Activated T-helper 2 cell treated with anti-CD3 and anti-CD28 coated beads, Interferon-gamma antibody, Interleukin-2, Interleukin-4, amounts not matched to agents 10 μg/mL and 5 μg/mL and 100 μg/mL, durations not matched to agents 14 hours and 24 hours and 36 hours (primary cell): ENCODE results near the gene MT1B. TPM values are rescaled to one million over a fixed set of nuclear protein-coding genes. Genes with fewer than 3 reads are reported as not detected.

ENCODE experiments used
- DNase-seq: peaks from one replicate; pipeline ENCODE4 v3.0.0; 2021; ENCODE audit warnings: low spot score
- H3K27ac Mint-ChIP-seq: one replicate; pipeline ENCODE4 v1.8.0; 2021; ENCODE audit warnings: mixed read lengths
- H3K27me3 Mint-ChIP-seq: one replicate; pipeline ENCODE4 v1.8.0; 2021; ENCODE audit warnings: low read depth, mixed read lengths
- H3K36me3 Mint-ChIP-seq: one replicate; pipeline ENCODE4 v1.8.0; 2021; ENCODE audit warnings: low read depth, mixed read lengths
- H3K4me1 Mint-ChIP-seq: one replicate; pipeline ENCODE4 v1.8.0; 2021; ENCODE audit warnings: low read depth, mixed read lengths
- H3K4me3 Mint-ChIP-seq: one replicate; pipeline ENCODE4 v1.8.0; 2021; ENCODE audit warnings: low read depth, mild to moderate bottlenecking, moderate library complexity, mixed read lengths
- H3K9me3 Mint-ChIP-seq: one replicate; pipeline ENCODE4 v1.8.0; 2021; ENCODE audit warnings: mixed read lengths
- intact Hi-C: fragments of 100-400 bp; cut with micrococcal nuclease; formaldehyde crosslinking; loops from one replicate; pipeline ENCODE4 v1.15.1; 2023
- total RNA-seq: library from RNA; stranded (reverse); gene quantifications from 2 replicates; pipeline ENCODE4 v1.2.3, GENCODE V29; 2022

Gene MT1B
- total RNA-seq, 1 donor from 2014 or later, result not detected

DNA sequence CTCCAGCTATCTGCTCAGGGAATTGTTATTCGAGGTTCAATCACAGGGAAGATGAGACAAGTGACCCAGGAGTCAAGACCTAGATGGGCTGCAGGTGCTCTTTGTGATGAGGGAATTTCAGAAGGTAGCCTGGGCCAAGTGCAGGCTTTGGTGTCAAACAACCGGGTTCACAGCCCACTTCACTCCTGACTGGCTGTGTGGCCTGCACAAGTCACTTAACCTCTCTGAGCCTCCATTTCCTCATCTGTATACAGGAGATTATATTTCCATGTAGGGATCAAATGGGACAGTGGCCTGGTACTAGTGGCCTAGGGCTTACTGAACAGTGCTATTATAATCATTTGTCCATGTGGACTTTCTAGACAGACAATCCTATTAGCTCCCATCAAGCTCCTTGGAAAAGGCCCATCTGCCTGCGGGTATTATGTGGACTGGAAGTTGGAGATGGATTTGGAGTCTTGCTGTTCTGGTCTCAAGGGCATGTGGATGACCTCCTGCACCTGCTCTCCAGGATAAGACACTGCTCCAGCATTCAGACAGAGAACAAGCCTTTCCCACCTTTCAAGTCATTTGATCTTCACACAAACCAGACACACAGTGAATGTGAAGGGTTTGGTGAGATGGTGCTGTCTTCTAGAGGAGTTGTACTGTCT lies 27.5 kb downstream of the MT1B start:
- Mint-ChIP-seq H3K9me3 (no peaks in the 10 kb centered on the region), H3K27me3 (peaks cover 7% of the 10 kb centered on the region), H3K4me3 (no peak overlapping the region), H3K4me1 (peaks cover 34% of the 10 kb centered on the region), H3K27ac (no peak overlapping the region), H3K36me3 (no peaks in the 10 kb centered on the region)
- no peak for DNase-seq
- intact Hi-C loops, result no loop called here

DNA sequence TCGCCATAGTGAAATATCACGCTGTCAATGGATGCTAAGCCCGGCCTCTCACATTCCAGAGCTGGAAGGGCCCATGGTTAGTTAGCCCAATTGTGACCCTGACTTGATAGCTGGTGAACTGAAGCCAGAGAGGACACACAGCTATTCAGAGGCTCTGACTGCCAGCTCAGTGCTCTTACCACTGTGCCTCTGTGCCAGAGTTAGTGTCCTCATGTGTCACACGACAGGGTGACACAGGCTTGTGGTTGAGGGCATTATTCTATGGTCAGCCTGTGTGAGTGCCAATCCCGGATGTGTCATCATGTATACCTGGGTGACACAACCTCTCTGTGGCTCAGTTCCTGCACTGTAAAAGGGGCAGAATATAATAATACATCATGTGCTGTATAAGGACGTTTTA lies 28.1 kb downstream of the MT1B start:
- H3K4me3 Mint-ChIP-seq, result no peak overlapping the region
- H3K27me3 Mint-ChIP-seq, result peaks cover 5% of the 10 kb centered on the region
- no peak for DNase-seq
- H3K27ac Mint-ChIP-seq, result no peak overlapping the region
- peaks cover 32% of the 10 kb centered on the region for H3K4me1 Mint-ChIP-seq
- no peaks in the 10 kb centered on the region for H3K9me3 Mint-ChIP-seq
- intact Hi-C loops, result loop anchor here (5.0 kb wide), 2 partner anchors 38 to 228 kb away; partner anchors contain the start of genes NUDT21 and OGFOD1
- no peaks in the 10 kb centered on the region for H3K36me3 Mint-ChIP-seq

DNA sequence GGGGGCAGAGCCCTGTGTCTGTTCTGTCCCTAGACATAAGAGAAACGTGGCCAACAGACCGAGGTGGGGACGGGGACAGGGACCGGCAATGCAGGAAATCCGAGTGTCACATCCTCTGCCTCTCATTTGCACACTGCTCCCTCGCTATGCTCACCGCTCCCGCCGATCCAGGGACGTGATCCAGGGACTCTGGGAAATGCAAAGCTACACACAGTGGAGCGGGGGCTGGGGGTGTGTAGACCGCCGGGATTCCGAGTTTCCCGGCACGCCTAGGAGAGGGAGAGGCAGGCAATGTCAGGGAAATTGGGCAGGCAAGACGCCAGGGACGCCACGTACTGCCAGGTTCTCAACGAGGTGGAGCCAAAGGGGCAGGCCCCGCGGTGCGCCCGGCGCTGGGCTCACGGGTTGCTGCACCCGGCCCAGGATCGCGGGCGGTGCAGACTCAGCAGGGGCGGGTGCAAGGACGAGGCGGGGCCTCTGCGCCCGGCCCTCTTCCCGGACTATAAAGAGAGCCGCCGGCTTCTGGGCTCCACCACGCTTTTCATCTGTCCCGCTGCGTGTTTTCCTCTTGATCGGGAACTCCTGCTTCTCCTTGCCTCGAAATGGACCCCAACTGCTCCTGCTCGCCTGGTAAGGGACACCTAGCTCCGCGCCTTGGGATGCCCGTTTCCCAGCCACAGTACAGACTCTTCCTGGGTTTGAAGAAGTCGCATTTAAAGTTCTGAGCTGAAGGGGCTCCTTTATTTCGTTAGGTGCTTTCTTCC lies 30.4 kb downstream of the MT1B start, which contains the start of gene MT1X:
Gene MT1X, plus strand, starts transcription at position 532 of the 764 bp plus-strand sequence. Its CDS starts 71 bp downstream, at position 603.
- peak within 1 kb of the TSS; percentile 94 for H3K4me3 Mint-ChIP-seq
- peaks cover 24% of the 10 kb centered on the region for H3K4me1 Mint-ChIP-seq
- H3K27me3 Mint-ChIP-seq, result no peaks in the 10 kb centered on the region

DNA sequence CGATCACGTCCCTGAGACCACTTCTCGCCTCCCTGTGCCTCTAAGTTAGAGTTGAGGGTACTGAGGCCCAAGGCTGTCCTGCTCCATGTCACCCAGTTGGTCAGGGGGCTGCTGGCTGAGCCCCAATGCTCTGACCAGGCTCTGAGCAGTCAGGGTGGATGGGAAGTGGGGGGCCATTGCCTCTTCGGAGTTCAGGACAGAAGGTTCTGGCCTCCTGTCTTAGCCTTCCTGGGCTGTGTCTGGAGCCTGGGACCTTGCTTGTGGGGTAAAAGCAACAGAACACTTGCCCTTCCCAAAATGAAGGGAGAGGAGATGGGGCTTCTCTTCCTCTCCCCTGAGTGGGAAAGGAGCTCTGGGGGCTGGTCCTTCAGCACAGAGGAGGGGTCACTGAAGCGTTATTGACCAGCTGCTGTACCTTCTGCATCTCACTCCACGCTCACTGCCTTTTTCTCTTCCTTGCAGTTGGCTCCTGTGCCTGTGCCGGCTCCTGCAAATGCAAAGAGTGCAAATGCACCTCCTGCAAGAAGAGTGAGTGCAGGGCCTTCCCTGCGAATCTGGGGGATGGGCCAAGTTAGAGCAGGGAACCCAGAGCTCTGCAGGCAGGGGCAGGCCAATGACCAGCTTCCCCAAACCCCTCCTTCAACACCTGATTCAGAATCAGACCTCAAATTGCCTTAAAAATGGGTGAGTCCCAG lies 31.2 kb downstream of the MT1B start:
- H3K36me3 Mint-ChIP-seq, result peaks cover 4% of the 10 kb centered on the region
- H3K9me3 Mint-ChIP-seq, result no peaks in the 10 kb centered on the region
- no peak for DNase-seq
- H3K27ac Mint-ChIP-seq, result peak overlapping the region; percentile 84
- H3K4me3 Mint-ChIP-seq, result peak overlapping the region; percentile 94
- H3K27me3 Mint-ChIP-seq, result no peaks in the 10 kb centered on the region
- intact Hi-C loops, result loop anchor here (1.0 to 5.0 kb wide), 5 partner anchors 14 to 231 kb away; partner anchors contain the start of genes MT1G, MT1H, MT2A and NUDT21
- peaks cover 24% of the 10 kb centered on the region for H3K4me1 Mint-ChIP-seq

More for the DNA sequence above, 30.4 kb downstream of the MT1B start, which contains the start of gene MT1X:
- DNase-seq, result peak; percentile 83
- peak within 1 kb of the TSS; percentile 84 for H3K27ac Mint-ChIP-seq
- H3K9me3 Mint-ChIP-seq, result no peaks in the 10 kb centered on the region
- peaks cover 4% of the 10 kb centered on the region for H3K36me3 Mint-ChIP-seq
- intact Hi-C loops, result loop anchor here (1.0 to 5.0 kb wide), 5 partner anchors 13 to 230 kb away; partner anchors contain the start of genes MT1G, MT1H, MT2A and NUDT21

DNA sequence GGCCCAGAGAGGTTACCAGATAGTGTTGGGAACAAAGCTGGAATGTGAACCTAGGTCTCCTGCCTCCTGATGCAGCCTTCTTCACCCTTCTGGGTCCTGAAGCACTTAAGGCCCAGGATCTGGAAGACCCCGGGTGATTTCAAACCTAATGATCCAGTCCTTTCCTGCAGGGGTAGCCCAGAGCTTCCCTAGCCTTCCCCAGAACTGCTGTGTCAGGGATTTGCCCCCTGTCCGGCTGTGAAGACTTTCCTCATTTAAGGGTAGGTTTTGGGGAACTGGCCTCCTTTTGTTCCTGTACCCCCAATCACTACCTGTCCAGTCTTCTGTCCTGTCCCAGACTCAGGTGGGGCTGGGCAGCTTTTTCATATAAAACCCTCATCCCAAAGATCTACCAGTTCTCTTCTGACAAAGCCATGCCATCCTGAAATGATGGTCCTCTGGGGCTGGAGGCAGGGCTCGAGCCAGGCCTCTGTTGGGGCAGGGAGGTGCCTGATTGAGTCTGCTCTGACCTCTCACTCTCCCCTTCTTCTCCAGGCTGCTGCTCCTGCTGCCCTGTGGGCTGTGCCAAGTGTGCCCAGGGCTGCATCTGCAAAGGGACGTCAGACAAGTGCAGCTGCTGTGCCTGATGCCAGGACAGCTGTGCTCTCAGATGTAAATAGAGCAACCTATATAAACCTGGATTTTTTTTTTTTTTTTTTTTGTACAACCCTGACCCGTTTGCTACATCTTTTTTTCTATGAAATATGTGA lies 31.9 kb downstream of the MT1B start:
- H3K27me3 Mint-ChIP-seq, result no peaks in the 10 kb centered on the region
- no peaks in the 10 kb centered on the region for H3K9me3 Mint-ChIP-seq
- peak overlapping the region; percentile 94 for H3K4me3 Mint-ChIP-seq
- H3K4me1 Mint-ChIP-seq, result peaks cover 24% of the 10 kb centered on the region
- intact Hi-C loops, result loop anchor here (2.0 to 5.0 kb wide), 4 partner anchors 15 to 231 kb away; partner anchors contain the start of genes MT1G, MT1H, NUDT21 and OGFOD1
- no peak overlapping the region for H3K27ac Mint-ChIP-seq
- no peak for DNase-seq
- peaks cover 4% of the 10 kb centered on the region for H3K36me3 Mint-ChIP-seq

DNA sequence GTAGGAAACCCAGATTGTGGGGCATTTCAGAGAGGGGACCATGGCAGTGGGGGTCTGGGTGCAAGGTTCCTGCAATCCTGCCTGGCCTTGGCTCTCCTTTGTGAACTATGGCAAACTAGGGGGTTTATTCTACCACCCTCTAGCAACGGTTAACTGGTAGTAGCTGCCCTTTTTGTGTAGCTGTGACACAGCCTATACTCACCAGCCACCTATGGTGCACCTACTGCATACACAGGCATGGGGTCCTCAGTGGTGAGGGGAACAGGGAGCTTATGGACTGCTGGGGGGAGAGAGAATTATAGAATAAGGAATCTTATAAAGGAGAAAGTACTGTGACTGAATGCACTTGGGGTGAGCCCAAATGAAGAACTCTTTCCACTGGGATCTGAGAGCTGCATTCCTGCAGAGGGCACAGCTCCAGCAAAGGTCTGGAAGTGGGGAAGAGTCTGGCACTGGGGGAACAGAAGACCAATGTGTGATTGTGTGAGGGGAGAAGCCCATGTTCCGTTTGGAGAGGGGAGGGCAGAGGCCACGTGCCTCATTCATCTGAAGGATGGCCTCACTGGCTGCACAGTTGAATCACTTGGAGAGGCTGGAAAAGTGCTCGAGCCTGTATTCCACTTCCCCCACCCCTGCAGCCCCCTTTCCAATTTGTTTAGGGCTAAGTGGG lies 32.7 kb downstream of the MT1B start:
- peaks cover 3% of the 10 kb centered on the region for H3K27me3 Mint-ChIP-seq
- H3K27ac Mint-ChIP-seq, result no peak overlapping the region
- H3K4me3 Mint-ChIP-seq, result peak overlapping the region; percentile 94
- DNase-seq, result no peak
- H3K4me1 Mint-ChIP-seq, result peaks cover 24% of the 10 kb centered on the region
- intact Hi-C loops, result loop anchor here (5.0 kb wide), 2 partner anchors 42 to 232 kb away; partner anchors contain the start of genes NUDT21 and OGFOD1
- H3K36me3 Mint-ChIP-seq, result peaks cover 4% of the 10 kb centered on the region
- H3K9me3 Mint-ChIP-seq, result no peaks in the 10 kb centered on the region

DNA sequence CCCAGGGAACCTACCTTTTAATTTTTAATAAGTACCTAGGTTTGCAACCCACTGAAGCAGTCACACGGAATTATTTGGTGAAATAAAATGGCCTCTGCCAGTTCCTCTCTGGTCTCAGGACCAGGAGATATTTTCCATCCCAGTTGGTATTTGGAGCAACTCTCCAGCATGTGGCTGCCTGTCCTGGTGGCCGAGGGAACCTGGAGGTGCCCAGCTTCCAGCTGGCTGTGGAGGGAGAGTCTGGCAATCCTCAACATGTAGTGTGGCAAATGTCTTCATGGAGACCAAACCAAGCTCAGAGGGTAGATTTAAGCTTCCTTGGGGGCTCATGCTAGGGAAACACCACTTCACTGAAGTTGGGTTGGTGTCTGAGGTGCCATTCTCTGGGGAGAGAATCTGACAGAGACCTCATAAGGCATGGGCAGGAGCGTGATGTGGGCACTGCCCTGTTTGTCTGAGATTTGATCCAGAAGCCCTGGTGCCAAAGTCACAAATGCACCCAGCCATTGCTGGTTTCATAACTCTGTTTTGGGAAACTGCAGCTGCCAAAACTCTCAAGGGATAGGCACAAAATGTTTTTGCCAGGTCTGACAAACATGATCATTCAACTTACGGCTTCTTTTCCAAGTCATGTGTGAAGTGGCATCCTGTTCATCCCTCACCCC lies 33.4 kb downstream of the MT1B start:
- Mint-ChIP-seq H3K27me3 (peaks cover 3% of the 10 kb centered on the region), H3K4me1 (peaks cover 21% of the 10 kb centered on the region), H3K9me3 (no peaks in the 10 kb centered on the region), H3K4me3 (no peak overlapping the region), H3K27ac (no peak overlapping the region), H3K36me3 (peaks cover 4% of the 10 kb centered on the region)
- DNase-seq, result no peak
- intact Hi-C loops, result loop anchor here (5.0 kb wide), 2 partner anchors 43 to 233 kb away; partner anchors contain the start of genes NUDT21 and OGFOD1

DNA sequence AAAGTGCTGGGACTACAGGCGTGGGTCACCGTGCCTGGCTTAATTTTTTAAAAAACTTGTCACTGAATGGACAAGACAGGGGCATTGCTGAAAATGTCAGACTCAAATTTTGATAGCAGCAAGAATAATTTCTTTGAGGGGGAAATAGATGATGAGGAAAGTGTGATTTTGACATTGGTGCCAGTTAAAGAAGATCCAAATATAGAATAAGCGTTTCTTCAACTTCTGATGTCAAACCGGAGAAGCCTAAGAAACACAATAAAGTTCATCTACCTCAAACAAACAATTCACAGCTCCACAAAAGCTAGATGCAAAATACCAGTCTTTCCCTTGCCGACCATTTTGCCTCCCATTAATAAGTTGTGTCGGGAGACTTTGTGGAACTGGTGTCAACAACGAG lies 35.1 kb downstream of the MT1B start:
- H3K9me3 Mint-ChIP-seq, result no peaks in the 10 kb centered on the region
- H3K36me3 Mint-ChIP-seq, result peaks cover 4% of the 10 kb centered on the region
- no peak overlapping the region for H3K4me3 Mint-ChIP-seq
- no peak overlapping the region for H3K27ac Mint-ChIP-seq
- H3K27me3 Mint-ChIP-seq, result peaks cover 3% of the 10 kb centered on the region
- no peak for DNase-seq
- intact Hi-C loops, result no loop called here
- H3K4me1 Mint-ChIP-seq, result peaks cover 16% of the 10 kb centered on the region

DNA sequence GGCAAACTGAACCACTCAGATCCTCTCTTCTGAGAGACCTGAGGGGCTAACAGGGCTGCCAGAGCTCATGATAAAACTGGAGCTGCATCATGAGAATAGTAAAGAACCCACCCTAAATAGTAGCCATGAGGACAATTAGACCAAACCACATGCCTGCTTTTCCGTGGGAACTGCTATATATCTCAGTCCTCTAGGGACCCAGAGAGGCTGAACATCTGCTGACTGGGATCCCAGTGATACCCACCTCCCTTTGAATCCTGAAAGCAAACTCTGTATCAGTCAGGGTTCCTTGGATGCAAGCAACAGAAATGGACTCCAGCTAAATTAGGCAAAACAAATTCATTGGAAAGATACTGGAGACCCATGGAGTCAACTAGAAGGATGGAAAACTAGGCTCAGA lies 37.1 kb downstream of the MT1B start:
- H3K36me3 Mint-ChIP-seq, result peaks cover 4% of the 10 kb centered on the region
- intact Hi-C loops, result no loop called here
- peaks cover 3% of the 10 kb centered on the region for H3K27me3 Mint-ChIP-seq
- H3K9me3 Mint-ChIP-seq, result no peaks in the 10 kb centered on the region
- peaks cover 3% of the 10 kb centered on the region for H3K4me1 Mint-ChIP-seq
- DNase-seq, result no peak
- no peak overlapping the region for H3K27ac Mint-ChIP-seq
- no peak overlapping the region for H3K4me3 Mint-ChIP-seq

DNA sequence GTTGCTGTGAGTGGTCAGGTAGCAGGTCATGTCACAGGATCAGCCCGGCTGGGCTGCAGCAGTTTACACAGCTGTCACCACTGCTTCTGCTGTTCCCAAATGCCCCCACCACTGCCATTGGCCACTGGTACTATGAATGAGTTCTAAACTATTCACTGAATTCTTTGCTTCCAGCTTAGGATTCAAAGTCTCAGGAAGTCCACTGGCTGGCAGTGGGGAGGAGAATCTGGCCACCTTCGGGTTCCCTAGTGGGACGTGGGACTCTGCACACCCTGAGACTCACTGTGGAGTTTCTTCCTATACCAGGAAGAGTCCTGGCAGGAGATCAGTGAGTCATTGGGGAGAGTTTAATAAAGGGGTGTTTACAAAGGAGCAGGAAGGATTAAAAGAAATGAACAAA lies 37.5 kb downstream of the MT1B start:
- Mint-ChIP-seq H3K4me1 (no peaks in the 10 kb centered on the region), H3K4me3 (no peak overlapping the region), H3K9me3 (no peaks in the 10 kb centered on the region), H3K27me3 (peaks cover 3% of the 10 kb centered on the region), H3K36me3 (peaks cover 4% of the 10 kb centered on the region), H3K27ac (no peak overlapping the region)
- intact Hi-C loops, result no loop called here
- no peak for DNase-seq

DNA sequence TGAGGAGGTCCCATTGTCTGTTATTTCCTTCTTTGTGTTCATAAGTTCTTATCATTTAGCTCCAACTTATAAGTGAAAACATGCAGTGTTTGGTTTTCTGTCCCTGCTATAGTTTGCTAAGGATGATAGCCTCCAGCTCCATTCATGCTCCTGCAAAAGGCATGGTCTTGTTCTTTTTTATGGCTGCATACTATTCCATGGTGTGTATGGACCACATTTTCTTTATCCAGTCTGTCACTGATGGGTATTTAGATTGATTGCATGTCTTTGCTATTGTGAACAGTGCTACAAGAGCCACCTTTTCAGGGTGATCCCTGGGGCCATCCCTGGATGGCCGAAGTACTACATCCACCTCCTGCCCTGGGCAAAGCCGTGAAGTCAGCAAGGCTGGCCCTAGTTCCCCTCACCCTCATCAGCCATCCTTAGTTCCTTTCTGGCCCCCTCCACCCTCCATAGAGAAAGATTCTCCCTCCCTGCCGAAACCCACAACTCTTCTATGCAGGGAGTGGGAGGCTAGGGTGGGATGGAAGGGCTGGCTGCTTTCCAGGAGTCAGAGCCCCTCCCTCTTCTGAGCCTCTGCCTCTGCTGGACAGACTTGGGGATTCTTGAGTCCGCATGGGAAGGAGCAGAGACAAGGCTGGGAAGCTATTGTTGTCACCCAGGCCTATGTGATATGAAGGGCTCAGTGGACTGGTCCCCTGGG lies 38.9 kb downstream of the MT1B start:
- H3K4me1 Mint-ChIP-seq, result no peaks in the 10 kb centered on the region
- no peak overlapping the region for H3K4me3 Mint-ChIP-seq
- no peaks in the 10 kb centered on the region for H3K9me3 Mint-ChIP-seq
- peaks cover 3% of the 10 kb centered on the region for H3K27me3 Mint-ChIP-seq
- H3K36me3 Mint-ChIP-seq, result peaks cover 4% of the 10 kb centered on the region
- no peak for DNase-seq
- intact Hi-C loops, result no loop called here
- H3K27ac Mint-ChIP-seq, result no peak overlapping the region
